Measurements from ENCODE around the gene SEZ6. TPM values are rescaled to one million over a fixed set of nuclear protein-coding genes. Genes with fewer than 3 reads are reported as not detected.

Gene SEZ6
- total and polyA plus RNA-seq, 10 donors = 0.88 TPM; not detected in 9

- H3K27me3 ChIP-seq (replicated peaks in 1 of 7) = peaks cover 0 to 85% (median 10%) of the 10 kb centered on the region in 7 donors
- H3K36me3 ChIP-seq = no peaks in the 10 kb centered on the region
- H3K4me3 ChIP-seq = no peak overlapping the region
- TF ChIP-seq POLR2AphosphoS5 (IDR thresholded peaks at IDR 0.05) (no peak), POLR2A (IDR thresholded peaks at IDR 0.05) (no peak), CTCF (IDR thresholded peaks at IDR 0.05 in 8 of 11, conservative IDR thresholded peaks at IDR 0.05 in 3 of 11) (no peak)
- no peaks in the 10 kb centered on the region for H3K4me1 ChIP-seq
- no peak for DNase-seq
- no peak overlapping the region for H3K27ac ChIP-seq
- intact Hi-C loops (cut with DNase I; ENCODE audit: low total_unique reads) = no loop called here
- peaks cover 0 to 23% (median 15%) of the 10 kb centered on the region in 8 donors for H3K9me3 ChIP-seq
- 28 to 51% (median 36%) methylated on average over 5 of the region's 5 CpGs for WGBS, 5 donors
Measured at GRCh38 chr17:29031488-29031887, 25.7 kb upstream of the SEZ6 start.

DNA sequence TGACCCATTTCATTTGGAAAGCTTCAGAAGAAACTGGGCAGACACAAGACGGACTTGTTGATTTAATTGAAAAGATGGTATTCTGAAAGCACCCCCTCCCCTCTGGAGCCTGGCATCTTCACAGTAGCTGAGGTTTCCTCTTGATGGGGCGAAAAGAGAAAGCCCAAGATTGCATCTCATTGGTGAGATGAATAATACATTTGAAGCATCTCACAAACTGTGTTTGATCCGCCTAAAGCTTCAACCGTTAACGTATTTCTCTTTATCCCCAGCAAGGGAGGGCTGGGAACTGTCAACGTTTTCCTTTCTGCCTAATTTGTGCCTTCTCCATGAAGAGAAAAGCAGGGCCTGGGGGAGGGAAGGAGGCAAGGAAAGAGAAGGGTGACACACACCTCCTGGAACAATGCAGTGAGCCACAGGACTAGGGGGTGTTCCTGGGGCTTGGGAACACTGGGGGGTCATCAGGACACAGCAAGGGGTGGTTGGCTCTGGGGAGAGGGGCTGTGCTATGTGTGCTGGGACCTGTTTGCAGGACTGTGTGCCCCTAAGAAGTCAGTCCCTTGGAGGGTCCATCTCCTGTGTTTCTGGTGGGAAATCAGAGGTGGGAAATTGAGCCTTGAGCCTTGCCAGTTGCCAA is 18.6 kb upstream of the SEZ6 start:
- intact Hi-C loops (cut with DNase I; ENCODE audit: low total_unique reads) = no loop called here
- 50 to 74% (median 68%) methylated on average over 6 of the region's 6 CpGs for WGBS, 5 donors
- H3K27me3 ChIP-seq (replicated peaks in 1 of 7) = peaks cover 0 to 88% (median 13%) of the 10 kb centered on the region in 7 donors

DNA sequence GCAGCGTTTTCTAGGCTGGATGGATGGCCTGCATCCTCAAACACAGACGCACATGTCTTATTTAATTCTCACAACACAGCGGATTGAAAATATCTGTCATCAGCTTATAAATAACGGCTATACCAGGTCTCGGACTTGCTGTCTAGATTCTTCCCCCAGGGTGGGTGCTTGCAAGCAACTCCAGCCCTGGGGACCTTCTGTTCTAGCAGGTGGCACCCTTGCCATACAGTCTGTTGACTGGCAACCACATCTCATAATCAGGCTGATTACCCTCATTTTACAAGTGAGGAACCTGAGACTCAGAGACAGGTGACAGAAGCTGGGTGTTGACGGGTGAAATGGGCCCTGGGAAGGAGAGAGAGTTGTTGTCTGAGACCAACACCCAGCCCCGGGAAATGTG is 16.2 kb upstream of the SEZ6 start:
- TF ChIP-seq CTCF (IDR thresholded peaks at IDR 0.05 in 8 of 11, conservative IDR thresholded peaks at IDR 0.05 in 3 of 11) (no peak), POLR2A (IDR thresholded peaks at IDR 0.05) (no peak)
- intact Hi-C loops (cut with DNase I; ENCODE audit: low total_unique reads) = no loop called here
- DNase-seq = no peak
- 90 to 95% (median 92%) methylated on average over 7 of the region's 7 CpGs for WGBS, 5 donors
- no peak overlapping the region for H3K27ac ChIP-seq
- peaks cover 0 to 90% (median 25%) of the 10 kb centered on the region in 7 donors for H3K27me3 ChIP-seq (replicated peaks in 1 of 7)
- no peaks in the 10 kb centered on the region for H3K36me3 ChIP-seq
- H3K4me1 ChIP-seq = peaks cover 0 to 19% (median 9%) of the 10 kb centered on the region in 6 donors
- no peaks in the 10 kb centered on the region for H3K9me3 ChIP-seq
- no peak overlapping the region for H3K4me3 ChIP-seq

More for the DNA sequence above, 18.6 kb upstream of the SEZ6 start:
- Histone ChIP-seq H3K9me3 (no peaks in the 10 kb centered on the region), H3K36me3 (no peaks in the 10 kb centered on the region), H3K4me1 (peaks cover 0 to 11% (median 9%) of the 10 kb centered on the region in 6 donors), H3K4me3 (no peak overlapping the region), H3K27ac (no peak overlapping the region)
- TF ChIP-seq CTCF (IDR thresholded peaks at IDR 0.05 in 8 of 11, conservative IDR thresholded peaks at IDR 0.05 in 3 of 11) = no peak
- TF ChIP-seq POLR2AphosphoS5 (IDR thresholded peaks at IDR 0.05) = no peak
- TF ChIP-seq POLR2A (IDR thresholded peaks at IDR 0.05) = no peak
- DNase-seq = no peak

- 39 to 52% (median 45%) methylated on average over 7 of the region's 7 CpGs for WGBS, 5 donors
- no peaks in the 10 kb centered on the region for H3K9me3 ChIP-seq
- TF ChIP-seq CTCF (IDR thresholded peaks at IDR 0.05 in 8 of 11, conservative IDR thresholded peaks at IDR 0.05 in 3 of 11) (no peak), POLR2AphosphoS5 (IDR thresholded peaks at IDR 0.05) (no peak), POLR2A (IDR thresholded peaks at IDR 0.05) (no peak)
- no peaks in the 10 kb centered on the region for H3K36me3 ChIP-seq
- H3K27ac ChIP-seq = no peak overlapping the region
- no peak for DNase-seq
- peaks cover 0 to 19% (median 9%) of the 10 kb centered on the region in 6 donors for H3K4me1 ChIP-seq
- peaks cover 0 to 91% (median 25%) of the 10 kb centered on the region in 7 donors for H3K27me3 ChIP-seq (replicated peaks in 1 of 7)
- intact Hi-C loops (cut with DNase I; ENCODE audit: low total_unique reads) = no loop called here
- no peak overlapping the region for H3K4me3 ChIP-seq
Measured at GRCh38 chr17:29021226-29021625, 15.4 kb upstream of the SEZ6 start.

Measured in spleen (tissue), 11 donors.